Raji (cell line): ENCODE data around the gene AQP3.

Experiments
- POLR2A ChIP-seq: IDR thresholded peaks from 2 replicates; pipeline ENCODE4 v1.6.1; 2011; ENCODE audit warnings: low read depth, low read length, control low read depth; ENCODE audit not compliant: insufficient read depth

AQP3 gene

GRCh38 chr9:33446946-33447798, at the start of gene AQP3:
Gene AQP3, minus strand, starts transcription at chr9:33447593. Its CDS starts 63 bp downstream, at chr9:33447530.
- TF ChIP-seq POLR2A, result no peak

- no peak for TF ChIP-seq POLR2A
Measured at GRCh38 chr9:33489066-33489465, 41.7 kb upstream of the AQP3 start.

- TF ChIP-seq POLR2A, result no peak
Measured at GRCh38 chr9:33480976-33481375, 33.6 kb upstream of the AQP3 start.

GRCh38 chr9:33480106-33480505, 32.7 kb upstream of the AQP3 start:
- no peak for TF ChIP-seq POLR2A

- no peak for TF ChIP-seq POLR2A
Measured at GRCh38 chr9:33476503-33476902, 29.1 kb upstream of the AQP3 start.

- TF ChIP-seq POLR2A, result no peak
Measured at GRCh38 chr9:33475357-33475756, 28.0 kb upstream of the AQP3 start.

- TF ChIP-seq POLR2A, result peak; percentile 77
Measured at GRCh38 chr9:33473643-33474352, 26.4 kb upstream of the AQP3 start, which contains the start of gene NOL6. Gene NOL6, minus strand, starts transcription at chr9:33473924. Its CDS starts 82 bp downstream, at chr9:33473842.

GRCh38 chr9:33472881-33473615, 25.7 kb upstream of the AQP3 start:
- TF ChIP-seq POLR2A, result no peak

GRCh38 chr9:33472171-33472880, 24.9 kb upstream of the AQP3 start:
- no peak for TF ChIP-seq POLR2A

- no peak for TF ChIP-seq POLR2A
Measured at GRCh38 chr9:33471361-33471760, 24.0 kb upstream of the AQP3 start.

- TF ChIP-seq POLR2A, result no peak
Measured at GRCh38 chr9:33469891-33470290, 22.5 kb upstream of the AQP3 start.

GRCh38 chr9:33468797-33469621, 21.6 kb upstream of the AQP3 start:
- no peak for TF ChIP-seq POLR2A

- TF ChIP-seq POLR2A, result no peak
Measured at GRCh38 chr9:33468215-33468730, 20.9 kb upstream of the AQP3 start.

- no peak for TF ChIP-seq POLR2A
Measured at GRCh38 chr9:33467526-33467925, 20.1 kb upstream of the AQP3 start.
